ENCODE results near the gene NACC2.
A peak's percentile ranks its signal among the peaks of the same experiment; 100 is the strongest.

Gene NACC2

DNA sequence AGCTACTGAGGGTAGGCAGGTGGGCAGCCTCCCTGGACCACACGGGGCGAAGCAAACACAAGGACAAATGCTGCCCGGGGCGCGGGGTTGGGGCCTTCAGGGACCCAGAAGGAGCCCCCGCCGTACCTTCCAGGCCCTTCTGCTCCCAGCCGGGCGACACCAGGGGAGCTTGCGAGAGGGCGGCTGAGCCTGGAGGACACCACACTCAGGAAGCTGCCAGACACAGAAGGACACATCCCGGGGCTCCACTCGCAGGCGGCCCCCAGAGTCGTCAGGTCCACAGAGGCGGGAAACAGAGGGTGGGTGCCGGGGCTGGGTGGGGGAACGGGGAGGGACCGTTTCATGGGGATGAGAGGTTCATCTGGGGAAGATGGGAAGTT is 75.4 kb downstream of the NACC2 start:
- Mint-ChIP-seq H3K27me3 (no peaks in the 10 kb centered on the region), H3K9me3 (no peaks in the 10 kb centered on the region), H3K4me3 (no peak overlapping the region), H3K27ac (no peak overlapping the region), H3K4me1 (ENCODE audit: low read depth) (peaks cover 46% of the 10 kb centered on the region), H3K36me3 (ENCODE audit: low read depth) (peaks cover 72% of the 10 kb centered on the region)
- intact Hi-C loops (cut with micrococcal nuclease), result no loop called here

DNA sequence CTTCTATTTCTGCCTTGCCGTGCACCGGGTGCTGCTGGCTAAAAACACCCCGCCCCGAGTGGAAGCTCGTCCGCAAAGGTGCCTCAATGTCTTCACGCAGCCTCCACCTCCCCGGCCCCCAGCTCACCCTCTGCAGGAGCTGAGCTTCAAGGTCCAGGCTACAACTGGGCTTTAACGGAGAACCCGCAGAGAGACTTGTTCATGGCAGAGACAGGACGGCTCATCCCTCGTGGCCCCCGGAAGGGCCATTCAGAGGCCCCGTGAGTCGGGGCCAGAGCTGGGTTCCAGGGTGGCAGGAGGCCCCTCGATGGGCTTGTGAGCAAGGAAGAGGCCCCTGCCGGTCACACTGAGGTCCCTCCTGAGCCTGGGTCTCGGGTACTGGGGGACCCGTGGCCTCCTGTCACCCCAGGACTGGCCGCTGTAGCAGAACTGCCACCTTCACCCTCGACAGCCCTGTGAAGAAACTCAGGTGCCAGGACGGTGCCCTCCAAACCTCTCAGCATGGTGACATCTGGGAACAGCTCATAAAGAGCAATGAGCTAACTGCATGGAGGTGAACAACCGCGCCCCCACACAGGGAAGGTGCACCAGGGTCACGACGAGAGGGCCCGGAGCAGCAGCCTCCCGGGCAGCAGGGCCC is 75.9 kb downstream of the NACC2 start:
- Mint-ChIP-seq H3K27ac (no peak overlapping the region), H3K4me3 (no peak overlapping the region), H3K36me3 (ENCODE audit: low read depth) (peaks cover 73% of the 10 kb centered on the region), H3K9me3 (no peaks in the 10 kb centered on the region), H3K27me3 (no peaks in the 10 kb centered on the region), H3K4me1 (ENCODE audit: low read depth) (peaks cover 41% of the 10 kb centered on the region)
- intact Hi-C loops (cut with micrococcal nuclease), result no loop called here

DNA sequence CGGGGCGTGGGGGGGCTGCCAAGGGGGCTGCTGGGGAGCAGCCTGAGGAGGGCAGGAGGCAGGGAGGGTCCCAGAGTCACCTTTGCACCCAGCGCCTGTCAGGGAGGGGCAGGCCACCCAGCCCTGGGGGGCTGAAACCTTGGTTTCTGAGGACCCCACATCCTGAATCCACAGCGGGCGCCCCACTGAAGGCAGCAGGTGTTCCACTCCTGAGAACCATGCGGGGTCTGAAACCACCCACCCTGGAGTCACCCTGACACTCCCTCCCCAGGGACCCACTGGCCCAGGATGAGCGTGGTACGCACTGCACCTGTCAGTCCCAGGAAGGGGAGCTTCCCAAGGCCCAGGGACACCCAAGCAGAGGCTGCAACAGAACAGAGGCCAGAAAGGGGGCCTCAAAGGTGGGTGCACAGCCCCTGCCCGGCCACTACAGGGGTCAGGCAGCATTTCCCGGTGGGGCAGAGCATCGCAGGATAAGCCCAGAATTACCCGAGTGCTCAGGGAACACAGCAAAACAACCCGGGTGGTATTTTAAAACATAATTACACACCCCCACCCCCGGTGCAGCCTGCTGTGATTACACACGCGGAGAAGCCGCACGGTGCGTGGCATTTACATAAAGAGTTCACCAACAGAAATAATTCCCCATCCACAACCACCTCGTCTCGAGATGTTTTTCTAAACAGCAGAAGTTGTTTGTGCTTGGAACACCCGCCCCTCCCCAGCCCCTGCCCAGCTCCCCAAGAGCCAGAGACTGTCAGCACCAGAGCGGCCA is 76.6 kb downstream of the NACC2 start:
- H3K27me3 Mint-ChIP-seq, result no peaks in the 10 kb centered on the region

DNA sequence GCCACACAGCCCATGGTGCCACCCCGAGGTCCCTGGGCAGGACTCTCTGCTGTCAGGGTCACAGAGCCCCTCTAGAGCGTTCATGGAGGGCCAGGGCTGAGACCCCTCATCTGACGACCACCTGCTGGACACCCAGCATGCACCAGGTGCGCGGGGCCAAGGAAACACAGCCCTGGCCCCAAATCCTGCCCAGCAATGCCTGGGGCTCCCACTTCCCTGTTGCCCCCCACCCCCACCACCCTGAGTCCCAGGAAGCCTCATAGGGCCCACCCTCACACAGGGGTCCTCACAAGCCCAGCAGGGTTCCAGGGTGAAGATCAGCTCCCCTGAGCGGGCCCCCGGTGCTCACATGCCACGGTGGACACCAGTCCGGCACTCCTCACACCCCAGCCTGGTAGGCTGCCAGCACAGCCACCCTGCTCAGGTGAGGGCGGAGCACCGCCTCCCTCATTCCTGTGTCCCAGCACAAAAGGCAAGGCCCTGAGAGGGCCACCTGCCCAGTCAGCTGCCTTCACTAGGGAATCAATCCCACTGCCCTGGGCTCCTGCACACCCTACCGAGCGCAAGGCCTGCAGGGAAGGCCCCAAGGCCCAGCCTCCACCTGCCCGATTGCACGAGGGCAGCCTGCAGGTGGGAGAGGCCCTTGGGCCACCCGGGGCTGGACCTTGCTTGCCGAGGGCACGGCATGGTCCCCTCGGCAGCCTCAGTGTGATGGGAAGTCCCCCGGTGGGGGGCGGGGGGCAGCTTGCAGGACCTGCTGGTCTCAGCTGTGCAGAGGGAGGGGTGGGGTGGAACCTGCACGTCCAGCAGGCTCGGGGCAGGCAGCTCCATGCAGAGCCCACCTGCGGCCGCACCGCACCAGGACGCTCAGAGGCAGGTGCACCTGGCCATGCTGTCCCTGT is 77.5 kb downstream of the NACC2 start:
- no peaks in the 10 kb centered on the region for H3K27me3 Mint-ChIP-seq
- no peaks in the 10 kb centered on the region for H3K9me3 Mint-ChIP-seq
- intact Hi-C loops (cut with micrococcal nuclease), result no loop called here
- H3K4me1 Mint-ChIP-seq (ENCODE audit: low read depth), result peaks cover 28% of the 10 kb centered on the region
- no peak overlapping the region for H3K27ac Mint-ChIP-seq
- H3K4me3 Mint-ChIP-seq, result no peak overlapping the region
- peaks cover 75% of the 10 kb centered on the region for H3K36me3 Mint-ChIP-seq (ENCODE audit: low read depth)

More for the DNA sequence above, 76.6 kb downstream of the NACC2 start:
- Mint-ChIP-seq H3K9me3 (no peaks in the 10 kb centered on the region), H3K36me3 (ENCODE audit: low read depth) (peaks cover 73% of the 10 kb centered on the region), H3K27ac (no peak overlapping the region), H3K4me1 (ENCODE audit: low read depth) (peaks cover 34% of the 10 kb centered on the region), H3K4me3 (no peak overlapping the region)
- intact Hi-C loops (cut with micrococcal nuclease), result no loop called here

DNA sequence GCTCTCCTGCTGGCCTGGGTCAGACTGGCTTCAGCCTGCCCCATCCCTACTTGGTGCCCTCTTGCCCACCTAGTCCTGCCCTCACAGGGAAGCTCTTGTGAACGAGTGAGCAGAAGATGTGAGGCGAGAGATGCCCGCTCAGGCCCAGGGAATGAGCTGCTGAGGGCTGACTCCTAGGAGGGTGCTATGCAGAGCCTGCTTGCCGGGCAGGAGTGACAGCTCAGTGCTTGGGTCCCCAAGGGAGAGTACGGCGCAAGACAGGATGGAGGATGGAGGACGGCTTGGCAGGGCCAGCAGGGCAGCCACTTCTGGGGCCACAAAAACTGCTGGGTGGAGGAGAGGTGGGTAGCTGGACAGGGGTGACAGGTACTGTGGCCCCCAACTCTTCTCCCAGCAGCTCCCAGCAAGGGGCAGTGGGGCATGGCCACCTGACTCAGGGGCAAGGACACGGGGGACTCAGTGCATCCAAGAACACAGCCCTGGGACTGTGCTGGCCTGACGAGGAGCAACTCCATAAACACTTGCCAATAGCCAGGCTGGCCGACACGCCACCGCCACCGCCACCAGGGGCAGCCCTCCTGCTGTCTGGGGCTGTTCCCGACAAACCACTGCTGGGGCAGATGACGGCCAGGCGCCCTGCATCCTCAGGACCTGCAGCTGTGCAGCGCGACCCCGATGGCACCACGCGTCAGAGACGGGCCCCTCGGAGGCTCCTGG is 78.4 kb downstream of the NACC2 start:
- Mint-ChIP-seq H3K4me1 (ENCODE audit: low read depth) (peaks cover 23% of the 10 kb centered on the region), H3K27me3 (no peaks in the 10 kb centered on the region), H3K27ac (peak overlapping the region; percentile 42)

DNA sequence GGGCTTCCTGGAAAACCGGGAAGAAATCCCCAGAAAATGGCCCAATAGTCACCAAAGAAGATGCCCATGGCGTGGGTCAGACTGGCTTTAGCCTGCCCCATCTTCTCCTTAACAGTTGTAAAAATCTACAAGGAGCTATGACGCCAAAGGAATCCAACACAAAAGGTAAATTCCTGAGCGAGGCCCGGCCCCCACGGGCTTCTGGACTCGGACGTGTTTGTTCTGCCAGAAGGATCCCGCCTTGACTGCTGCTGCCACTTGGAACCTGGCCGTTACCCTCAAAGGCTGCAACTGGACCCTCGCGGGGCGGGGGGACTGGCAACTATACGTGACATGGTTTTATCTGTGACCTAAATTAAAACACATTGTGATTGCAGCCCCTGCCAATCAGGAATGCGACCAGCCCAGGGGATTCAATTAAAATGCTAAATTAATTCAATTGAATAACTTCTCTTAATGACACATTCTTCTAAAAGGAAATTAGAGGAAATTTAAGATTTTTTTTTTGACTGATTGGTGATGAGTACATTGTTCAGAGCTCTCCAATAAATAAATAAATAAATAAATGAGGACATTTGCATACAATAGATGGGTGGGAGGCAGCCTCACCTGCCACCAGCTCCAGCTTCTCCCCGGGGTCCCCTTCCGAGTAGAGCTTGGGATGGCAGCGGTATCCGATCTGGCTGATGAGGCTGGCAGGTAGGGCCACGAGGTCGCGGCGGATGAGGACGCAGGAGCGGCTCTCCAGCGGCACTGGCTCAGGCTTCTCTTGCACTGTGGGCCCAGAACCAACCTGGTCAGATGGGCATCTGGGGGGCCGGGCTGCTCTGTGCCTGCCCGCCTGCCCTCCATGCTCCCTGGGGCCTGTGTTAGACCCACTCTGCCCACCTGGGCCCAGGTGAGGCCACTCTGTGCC is 79.2 kb downstream of the NACC2 start:
- Mint-ChIP-seq H3K9me3 (no peaks in the 10 kb centered on the region), H3K4me3 (no peak overlapping the region), H3K36me3 (ENCODE audit: low read depth) (peaks cover 76% of the 10 kb centered on the region), H3K27ac (peak overlapping the region; percentile 42), H3K4me1 (ENCODE audit: low read depth) (peaks cover 16% of the 10 kb centered on the region), H3K27me3 (no peaks in the 10 kb centered on the region)
- intact Hi-C loops (cut with micrococcal nuclease), result no loop called here

More for the DNA sequence above, 78.4 kb downstream of the NACC2 start:
- Mint-ChIP-seq H3K4me3 (no peak overlapping the region), H3K9me3 (no peaks in the 10 kb centered on the region), H3K36me3 (ENCODE audit: low read depth) (peaks cover 76% of the 10 kb centered on the region)
- intact Hi-C loops (cut with micrococcal nuclease), result no loop called here

DNA sequence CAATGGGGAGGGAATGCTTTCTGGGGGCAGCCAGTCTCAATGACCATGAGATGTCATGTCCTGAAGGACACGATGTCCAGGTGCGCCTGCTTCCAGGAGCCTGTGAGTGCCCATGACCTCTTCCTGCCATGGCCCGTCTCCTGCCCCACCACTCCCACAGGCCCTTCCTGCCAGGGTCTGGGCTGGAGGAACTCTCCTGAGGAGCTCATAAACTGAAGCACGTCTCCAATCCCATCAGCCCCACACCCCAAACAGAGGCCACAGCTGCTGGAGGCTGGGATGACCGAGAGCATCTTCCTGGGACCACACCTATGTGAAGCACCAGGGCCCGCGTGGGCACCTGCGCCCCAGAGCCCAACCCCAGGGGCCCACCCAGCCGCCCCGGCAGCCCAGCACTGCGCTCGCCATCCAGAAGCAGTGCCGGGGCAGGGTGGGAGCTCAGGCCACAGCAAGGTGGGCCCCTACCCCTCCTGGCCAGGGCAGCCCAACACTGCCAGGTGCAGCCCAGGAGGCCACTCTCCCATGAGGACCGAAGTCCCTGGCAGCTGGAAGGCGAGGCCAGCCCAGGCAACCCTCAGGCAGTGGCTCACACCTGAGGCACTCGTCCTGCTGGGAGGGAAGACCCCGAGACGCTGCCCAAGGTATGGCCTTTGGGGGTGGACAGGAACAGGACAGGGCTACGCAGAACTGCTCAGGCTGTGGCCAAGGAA is 80.0 kb downstream of the NACC2 start:
- peaks cover 8% of the 10 kb centered on the region for H3K4me1 Mint-ChIP-seq (ENCODE audit: low read depth)
- no peaks in the 10 kb centered on the region for H3K9me3 Mint-ChIP-seq
- peaks cover 82% of the 10 kb centered on the region for H3K36me3 Mint-ChIP-seq (ENCODE audit: low read depth)
- H3K27me3 Mint-ChIP-seq, result no peaks in the 10 kb centered on the region
- H3K27ac Mint-ChIP-seq, result no peak overlapping the region
- no peak overlapping the region for H3K4me3 Mint-ChIP-seq
- intact Hi-C loops (cut with micrococcal nuclease), result no loop called here

DNA sequence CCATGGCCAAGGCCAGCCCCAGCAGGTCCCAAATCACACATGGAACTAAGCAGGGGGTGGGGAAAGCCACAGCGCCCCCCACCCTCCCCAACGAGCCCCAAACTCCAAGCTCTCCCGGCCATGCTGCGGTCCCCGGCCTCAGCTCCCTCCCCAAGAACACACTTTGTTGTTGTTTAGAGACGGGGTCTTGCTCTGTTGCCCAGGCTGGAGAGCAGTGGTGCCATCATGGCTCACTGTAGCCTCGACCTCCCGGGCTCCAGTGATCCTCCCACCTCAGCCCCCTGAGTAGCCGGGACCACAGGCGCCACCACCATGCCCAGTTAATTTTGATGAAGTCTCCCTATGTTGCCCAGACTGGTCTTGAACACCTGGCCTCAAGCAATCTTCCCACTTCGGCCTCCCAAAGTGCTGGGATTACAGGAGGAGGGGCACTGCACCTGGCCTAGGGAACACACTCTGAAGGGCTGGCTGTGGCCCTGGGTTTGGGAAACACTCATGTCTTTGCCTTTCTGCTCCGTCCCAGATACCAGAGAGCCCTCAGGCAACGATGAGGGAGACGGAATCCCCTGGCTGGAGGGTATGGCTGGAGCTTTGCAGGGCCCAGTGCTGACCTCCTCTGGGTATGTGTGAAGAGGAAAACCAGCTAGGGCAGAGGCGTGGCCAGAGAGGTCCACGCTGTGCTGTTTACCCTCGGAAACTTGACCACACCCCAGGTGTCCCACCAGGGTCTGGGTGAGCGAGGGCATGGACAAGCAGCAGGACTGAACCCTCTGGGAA is 80.8 kb downstream of the NACC2 start:
- peaks cover 82% of the 10 kb centered on the region for H3K36me3 Mint-ChIP-seq (ENCODE audit: low read depth)
- no peak overlapping the region for H3K27ac Mint-ChIP-seq
- H3K4me3 Mint-ChIP-seq, result no peak overlapping the region
- no peaks in the 10 kb centered on the region for H3K9me3 Mint-ChIP-seq
- H3K27me3 Mint-ChIP-seq, result no peaks in the 10 kb centered on the region
- intact Hi-C loops (cut with micrococcal nuclease), result no loop called here
- peaks cover 6% of the 10 kb centered on the region for H3K4me1 Mint-ChIP-seq (ENCODE audit: low read depth)

DNA sequence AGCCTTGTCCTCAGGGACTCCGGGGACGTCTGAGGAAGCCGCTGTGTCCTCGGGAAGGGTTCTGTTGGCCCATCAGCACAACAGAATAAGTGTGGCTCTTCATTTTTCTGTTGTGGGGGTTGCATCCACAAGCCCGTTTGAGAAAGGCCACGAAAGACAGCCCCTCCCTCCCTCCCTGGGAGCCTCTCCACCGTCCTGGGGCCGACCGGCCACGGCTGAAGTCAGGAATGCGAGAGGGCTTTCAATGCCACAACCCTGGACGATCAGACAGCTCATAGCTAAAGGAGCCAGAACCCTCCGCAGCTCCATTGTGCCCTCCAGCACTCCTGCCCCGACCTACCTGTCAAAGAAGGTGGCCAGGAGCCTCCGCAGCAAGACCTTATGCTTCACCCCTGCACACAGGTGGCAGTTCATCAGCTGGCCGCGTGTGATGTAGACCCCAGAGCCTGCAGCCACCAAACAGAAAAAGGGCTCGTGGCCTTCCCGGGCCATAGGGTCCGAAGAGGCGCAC is 81.5 kb downstream of the NACC2 start:
- Mint-ChIP-seq H3K27ac (no peak overlapping the region), H3K4me3 (no peak overlapping the region), H3K4me1 (ENCODE audit: low read depth) (peaks cover 6% of the 10 kb centered on the region), H3K9me3 (no peaks in the 10 kb centered on the region), H3K27me3 (no peaks in the 10 kb centered on the region), H3K36me3 (ENCODE audit: low read depth) (peaks cover 88% of the 10 kb centered on the region)
- intact Hi-C loops (cut with micrococcal nuclease), result no loop called here

DNA sequence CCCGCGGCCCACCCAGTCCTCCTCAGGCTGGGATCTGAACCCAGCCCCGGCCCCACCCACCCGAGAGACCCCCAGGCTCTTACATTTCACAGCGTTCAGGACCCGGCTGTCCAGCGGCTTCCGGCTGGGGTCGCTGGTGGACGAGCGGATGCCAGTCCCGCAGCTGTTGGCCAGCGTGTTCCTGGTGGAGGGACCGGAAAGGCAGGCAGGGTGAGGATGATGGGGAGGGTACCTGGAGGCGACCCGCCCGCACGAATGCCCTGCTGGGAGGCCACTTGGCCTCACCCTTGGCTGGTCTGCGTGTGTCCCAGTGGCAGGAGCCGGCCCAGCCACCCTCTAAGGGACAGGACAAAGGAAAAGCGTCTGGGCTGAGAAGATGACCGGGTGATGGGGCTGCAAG is 82.0 kb downstream of the NACC2 start:
- Mint-ChIP-seq H3K27ac (no peak overlapping the region), H3K4me3 (no peak overlapping the region), H3K36me3 (ENCODE audit: low read depth) (peaks cover 92% of the 10 kb centered on the region), H3K4me1 (ENCODE audit: low read depth) (peaks cover 6% of the 10 kb centered on the region), H3K9me3 (no peaks in the 10 kb centered on the region), H3K27me3 (no peaks in the 10 kb centered on the region)
- intact Hi-C loops (cut with micrococcal nuclease), result no loop called here

DNA sequence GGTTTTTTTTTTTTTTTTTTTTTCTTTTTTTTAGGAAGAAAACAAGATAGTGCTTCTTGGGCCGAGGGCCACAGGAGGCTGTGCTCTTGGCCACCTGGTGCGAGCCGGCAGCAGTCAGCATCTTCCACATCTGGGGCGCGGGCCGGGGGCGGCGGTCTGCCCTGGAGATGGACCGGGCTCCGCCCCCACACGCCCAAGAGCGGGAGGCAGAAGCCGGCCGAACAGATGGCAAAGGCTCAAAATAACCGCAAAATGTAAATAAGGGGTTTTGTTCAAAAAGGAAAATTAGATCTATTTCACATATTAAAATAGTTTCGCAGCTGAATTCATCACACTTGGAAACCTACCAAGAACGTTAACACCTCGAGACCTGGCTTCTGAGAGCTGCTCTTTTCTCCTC is 82.4 kb downstream of the NACC2 start:
- H3K27ac Mint-ChIP-seq, result no peak overlapping the region
- no peaks in the 10 kb centered on the region for H3K27me3 Mint-ChIP-seq
- peaks cover 6% of the 10 kb centered on the region for H3K4me1 Mint-ChIP-seq (ENCODE audit: low read depth)
- peaks cover 97% of the 10 kb centered on the region for H3K36me3 Mint-ChIP-seq (ENCODE audit: low read depth)
- no peak overlapping the region for H3K4me3 Mint-ChIP-seq
- no peaks in the 10 kb centered on the region for H3K9me3 Mint-ChIP-seq
- intact Hi-C loops (cut with micrococcal nuclease), result no loop called here

Data from dendritic cell treated with granulocyte-macrophage colony-stimulating factor and Interleukin-4, amounts not matched to agents 40 ng/mL and 50 ng/mL, for 4 days (primary cell).